A172 (cell line): ENCODE results near the gene FOSB. TPM values are rescaled to one million over a fixed set of nuclear protein-coding genes. Genes with fewer than 3 reads are reported as not detected.

ENCODE experiments used
- DNase-seq: peaks from one replicate; pipeline ENCODE4 v3.0.0-alpha.2; 2015; ENCODE audit warnings: low spot score
- total RNA-seq: library from RNA; depleted of rRNA; stranded (reverse); fragments of >200 nt; shearing (Covaris generic); gene quantifications from 2 replicates; pipeline ENCODE4 v1.2.3, GENCODE V29; 2014

FOSB gene
- total RNA-seq, 1 experiment from 2014 or later: not detected

DNA sequence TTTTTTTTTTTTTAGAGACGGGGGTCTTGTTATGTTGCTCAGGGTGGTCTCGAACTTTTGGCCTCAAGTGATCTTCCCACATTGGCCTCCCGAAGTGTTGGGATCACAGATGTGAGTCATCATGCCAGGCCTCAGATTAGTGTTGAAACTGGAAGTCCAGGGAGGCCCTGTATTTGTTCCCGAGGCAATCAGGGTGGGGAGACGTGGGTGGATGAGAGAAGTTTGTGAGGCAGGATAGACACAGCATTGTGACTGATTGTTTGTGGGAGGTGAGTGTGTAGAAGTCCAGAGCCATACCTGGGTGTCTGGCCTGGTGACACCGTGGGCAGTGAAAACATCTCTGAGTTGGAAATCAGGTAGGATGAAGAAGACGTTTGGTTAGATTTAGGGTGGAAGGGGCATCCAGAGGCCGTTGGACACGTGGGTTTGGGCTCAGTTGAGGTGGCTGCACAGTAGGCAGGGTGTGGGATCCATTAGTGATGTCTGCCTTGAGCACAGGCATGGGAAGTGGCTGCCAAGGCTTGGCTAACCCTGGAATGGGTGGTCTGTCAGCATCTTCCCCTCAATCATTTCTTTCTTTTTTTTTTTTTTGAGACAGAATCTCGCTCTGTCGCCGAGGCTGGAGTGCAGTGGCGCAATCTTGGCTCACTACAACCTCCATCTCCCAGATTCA lies 16.6 kb downstream of the FOSB start:
- DNase-seq: no peak

DNA sequence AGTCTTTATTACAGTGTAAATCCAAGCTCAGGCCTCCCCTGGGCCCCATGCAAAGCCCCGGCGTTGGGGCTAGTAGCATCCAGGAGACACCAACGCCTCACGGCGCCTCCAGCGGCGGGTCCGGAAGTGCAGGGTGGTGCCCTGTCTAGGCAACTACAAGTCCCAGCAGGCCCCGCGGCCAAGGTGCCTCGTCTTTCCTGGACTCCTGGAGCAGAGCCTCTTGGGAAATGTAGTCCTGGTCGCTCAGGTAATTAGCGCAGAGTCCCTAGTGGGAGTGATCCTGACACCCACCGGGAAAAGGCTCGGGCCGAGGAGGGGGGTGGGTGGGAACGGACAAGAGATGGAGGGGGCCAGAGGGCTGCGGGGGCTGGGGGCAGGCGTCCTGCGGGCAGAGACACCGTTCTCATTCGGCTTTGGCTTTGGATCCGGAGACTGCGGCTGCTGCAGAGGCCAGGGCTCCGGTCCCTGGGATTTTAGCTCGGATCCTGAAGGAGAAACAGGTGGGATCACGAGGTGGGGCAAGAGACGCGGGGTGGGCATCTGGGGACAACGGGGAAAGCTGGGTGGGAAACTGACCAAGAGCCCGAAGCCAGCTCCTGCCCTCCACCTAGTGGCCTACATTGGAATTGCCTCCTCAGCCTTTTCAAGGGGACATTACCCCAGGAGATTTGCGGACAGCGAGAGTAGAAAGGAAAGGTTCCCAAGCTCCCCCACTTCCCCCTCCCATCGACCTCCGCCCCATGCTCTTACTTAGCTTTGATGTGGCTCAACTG lies 17.7 kb downstream of the FOSB start:
- DNase-seq: peak; percentile 88

DNA sequence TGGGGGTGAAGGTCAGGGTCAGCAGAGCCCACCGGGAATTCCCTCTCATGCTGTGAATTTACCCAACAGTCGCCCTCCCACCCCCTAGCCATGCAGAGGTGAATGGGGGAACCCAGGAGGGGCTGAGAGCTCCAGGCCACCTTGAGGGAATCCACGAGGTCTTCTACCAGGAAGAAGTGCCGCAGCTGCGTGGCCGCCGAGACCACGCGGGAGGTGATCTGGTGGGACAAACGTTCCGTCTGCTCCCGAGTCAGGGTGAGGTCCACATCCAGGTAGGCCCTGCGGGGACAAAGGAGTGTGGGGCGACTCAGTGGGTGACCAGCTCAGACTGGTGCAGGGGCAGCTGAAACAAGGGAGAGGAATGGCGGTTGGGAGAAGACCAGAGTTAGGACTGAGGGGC lies 20.9 kb downstream of the FOSB start:
- no peak for DNase-seq

DNA sequence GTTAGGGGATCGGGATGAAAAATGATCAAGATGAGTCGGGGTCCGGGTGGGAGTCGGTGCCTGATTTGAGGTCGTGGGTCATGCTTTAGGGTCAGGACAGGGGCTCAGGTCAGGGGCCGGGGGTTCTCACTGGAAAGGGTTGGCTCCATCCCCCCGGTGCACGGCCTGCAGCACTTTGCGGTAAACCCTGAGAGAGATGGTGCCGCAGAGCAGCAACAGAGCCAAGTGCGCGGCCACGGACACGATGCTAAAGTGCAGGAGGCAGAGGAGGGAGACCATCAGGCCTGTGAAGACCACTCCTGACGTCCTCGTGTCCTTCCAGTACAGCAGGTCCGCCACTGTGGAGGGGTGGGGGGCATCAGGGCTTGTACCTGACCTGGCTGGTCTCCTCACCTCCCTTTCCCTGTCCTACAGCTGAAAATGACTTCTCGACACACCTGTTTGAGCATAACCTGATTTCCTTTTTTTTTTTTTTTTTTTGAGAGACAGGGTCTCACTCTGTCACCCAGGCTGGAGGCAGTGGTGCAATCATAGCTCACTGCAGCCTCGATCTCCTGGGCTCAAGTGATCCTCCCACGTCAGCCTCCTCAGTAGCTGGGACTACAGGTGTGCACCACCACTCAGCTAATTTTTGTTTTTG lies 21.5 kb downstream of the FOSB start:
- DNase-seq: no peak

DNA sequence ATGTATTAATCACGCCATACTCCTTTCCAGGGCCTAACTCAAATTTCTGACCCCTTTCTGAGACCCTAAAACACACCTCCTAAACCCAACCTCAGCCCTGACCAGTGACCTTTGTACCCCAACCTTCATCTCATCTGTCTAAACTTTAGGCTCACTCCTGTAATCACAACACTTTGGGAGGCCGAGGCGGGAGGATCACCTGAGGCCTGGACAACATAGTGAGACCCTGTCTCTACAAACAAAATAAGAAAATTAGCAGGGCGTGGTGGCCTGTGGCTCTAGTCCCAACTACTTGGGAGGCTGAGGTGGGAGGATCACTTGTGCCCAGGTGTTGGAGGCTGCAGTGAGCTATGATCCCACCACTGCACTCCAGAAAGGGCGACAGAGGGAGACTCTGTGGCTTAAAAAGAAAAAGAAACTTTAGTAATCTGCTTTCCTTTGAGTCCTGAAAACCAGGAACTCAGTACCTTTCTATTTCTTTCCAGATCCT lies 24.4 kb downstream of the FOSB start:
- no peak for DNase-seq

DNA sequence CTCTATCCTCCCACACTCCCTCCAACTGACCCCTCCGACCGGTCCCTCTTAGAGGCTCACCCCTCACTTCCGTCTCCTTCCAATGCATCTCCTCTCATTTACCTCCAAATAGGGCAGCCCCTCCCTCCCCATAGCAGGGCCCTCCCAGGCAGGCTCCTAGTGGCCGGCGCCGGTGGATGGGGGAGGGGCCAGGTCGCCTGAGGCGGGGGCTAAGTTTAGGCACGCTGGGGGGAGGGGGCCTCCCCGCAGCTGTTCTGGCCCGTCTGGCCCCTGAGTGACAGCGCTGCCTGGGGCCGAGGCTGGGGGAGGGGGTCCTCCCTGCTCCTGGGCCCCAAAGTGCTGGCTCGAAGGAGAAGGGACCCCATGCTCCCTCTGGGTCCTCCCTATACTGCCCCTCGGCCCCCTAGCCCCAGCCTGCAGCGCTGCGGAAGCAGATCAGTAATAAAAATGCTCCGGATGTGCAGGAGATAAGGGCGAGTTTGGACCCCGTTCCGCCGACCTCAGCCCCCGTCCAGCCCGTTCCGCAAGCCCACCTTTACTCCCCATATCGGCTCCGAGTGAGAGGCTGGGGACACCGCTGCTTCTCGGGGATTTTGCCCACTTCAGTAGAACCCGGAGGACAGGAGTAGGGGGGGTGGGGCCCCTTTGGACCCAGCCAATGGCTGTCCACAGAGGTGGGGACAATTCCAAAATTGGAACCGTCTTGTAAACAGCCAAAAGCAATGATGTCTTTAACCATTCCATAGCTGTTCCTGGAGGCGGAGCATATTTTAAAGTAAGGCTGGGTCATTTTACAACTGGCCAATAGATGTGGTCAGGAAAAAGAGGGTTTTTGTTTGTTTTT lies 25.1 kb downstream of the FOSB start:
- no peak for DNase-seq

DNA sequence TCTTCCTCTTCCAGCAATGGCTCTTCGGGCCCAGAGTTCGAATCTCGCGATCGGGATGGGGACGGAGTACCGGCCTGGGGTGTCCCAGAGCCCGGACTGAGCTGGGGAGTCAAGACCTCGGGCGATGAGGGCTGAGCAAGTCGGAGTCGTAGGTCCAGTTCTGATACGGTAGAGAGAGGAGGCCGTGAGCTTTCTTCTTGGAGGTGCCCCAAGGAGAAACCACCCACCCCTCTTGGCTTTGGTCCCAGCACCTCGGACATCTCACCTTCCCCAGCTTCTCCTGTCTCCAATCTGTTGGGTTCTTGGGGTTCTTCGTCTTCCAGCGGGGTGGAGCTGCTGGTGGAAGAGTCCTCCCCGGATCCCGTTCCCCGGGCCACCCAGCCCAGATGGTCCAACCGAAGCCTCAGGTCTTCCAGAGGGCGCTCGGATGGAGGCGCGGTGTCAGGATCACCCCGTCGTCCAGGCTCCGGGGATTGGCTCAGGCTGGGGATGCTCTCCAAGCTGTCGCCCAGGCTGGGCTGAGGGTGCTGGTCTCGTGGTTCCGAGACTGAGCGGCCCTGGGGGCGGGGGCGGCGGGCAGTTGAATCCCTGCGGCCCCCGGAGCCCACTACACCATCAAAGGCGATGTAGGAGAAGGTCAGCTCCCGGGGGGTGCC lies 26.6 kb downstream of the FOSB start:
- no peak for DNase-seq

DNA sequence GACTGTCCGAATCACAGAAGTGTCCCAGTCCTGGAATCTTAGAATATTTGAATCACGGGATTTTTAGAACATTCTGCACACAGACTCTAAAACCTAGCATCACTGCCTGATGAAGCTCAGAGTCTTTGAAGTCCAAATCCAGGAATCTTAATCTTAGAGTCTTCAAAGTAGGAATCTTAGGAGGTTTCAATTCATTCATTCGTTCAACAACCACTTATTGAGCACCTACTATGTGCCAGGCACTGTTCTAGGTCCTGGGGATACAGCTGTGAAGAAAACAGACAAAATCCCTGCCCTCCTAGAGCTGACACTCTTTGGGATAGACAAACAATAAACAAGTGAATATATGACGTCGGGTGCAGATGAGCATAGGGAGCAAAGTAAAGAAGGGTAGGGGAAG lies 27.4 kb downstream of the FOSB start:
- no peak for DNase-seq

DNA sequence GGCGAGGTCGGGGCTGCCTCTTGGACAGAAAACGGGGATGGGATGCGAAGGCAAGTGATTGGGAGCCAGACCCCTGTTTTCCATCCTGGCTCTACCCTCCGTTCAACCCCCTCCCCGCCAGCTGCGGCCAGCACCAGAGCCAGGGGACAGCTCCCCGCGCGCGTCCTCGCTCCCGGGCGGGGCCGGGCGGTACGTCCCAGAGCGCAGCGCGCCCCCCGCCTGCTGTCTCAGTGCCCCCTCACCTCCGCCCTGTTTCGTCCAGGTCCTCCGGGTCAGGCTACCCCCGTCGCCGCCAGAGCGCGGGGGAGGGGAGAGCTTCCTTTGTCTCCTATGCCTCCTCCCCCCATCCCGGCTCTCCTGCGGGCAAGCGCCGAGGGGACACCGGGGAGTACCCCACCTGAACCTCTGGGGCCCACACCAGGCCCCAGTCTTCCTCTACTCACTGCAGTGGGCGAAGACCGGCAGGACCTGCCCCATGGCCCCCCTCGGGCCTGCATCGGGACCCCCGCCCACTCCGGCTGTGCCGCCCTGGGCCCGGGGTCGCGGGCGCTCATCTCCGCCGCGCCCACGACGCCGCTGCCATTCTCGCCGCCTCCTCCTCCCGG lies 28.7 kb downstream of the FOSB start:
- DNase-seq: no peak

DNA sequence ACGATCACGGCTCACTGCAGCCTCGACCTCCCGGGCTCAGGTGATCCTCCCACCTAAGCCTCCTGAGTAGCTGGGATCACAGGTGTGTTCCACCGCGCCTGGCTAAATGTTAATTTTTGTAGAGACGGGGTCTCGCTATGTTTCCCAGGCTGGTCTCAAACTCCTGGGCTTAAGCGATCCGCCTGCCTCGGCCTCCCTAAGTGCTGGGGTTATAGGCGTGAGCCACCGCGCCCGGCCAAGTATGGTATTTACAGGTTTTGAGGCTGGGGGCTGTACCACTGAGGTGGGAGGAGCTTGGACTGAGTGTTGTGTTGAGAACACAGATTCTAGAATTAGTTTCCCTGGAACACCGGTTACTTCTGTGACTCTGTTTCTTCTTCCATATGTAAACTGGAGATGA lies 30.0 kb downstream of the FOSB start:
- no peak for DNase-seq

DNA sequence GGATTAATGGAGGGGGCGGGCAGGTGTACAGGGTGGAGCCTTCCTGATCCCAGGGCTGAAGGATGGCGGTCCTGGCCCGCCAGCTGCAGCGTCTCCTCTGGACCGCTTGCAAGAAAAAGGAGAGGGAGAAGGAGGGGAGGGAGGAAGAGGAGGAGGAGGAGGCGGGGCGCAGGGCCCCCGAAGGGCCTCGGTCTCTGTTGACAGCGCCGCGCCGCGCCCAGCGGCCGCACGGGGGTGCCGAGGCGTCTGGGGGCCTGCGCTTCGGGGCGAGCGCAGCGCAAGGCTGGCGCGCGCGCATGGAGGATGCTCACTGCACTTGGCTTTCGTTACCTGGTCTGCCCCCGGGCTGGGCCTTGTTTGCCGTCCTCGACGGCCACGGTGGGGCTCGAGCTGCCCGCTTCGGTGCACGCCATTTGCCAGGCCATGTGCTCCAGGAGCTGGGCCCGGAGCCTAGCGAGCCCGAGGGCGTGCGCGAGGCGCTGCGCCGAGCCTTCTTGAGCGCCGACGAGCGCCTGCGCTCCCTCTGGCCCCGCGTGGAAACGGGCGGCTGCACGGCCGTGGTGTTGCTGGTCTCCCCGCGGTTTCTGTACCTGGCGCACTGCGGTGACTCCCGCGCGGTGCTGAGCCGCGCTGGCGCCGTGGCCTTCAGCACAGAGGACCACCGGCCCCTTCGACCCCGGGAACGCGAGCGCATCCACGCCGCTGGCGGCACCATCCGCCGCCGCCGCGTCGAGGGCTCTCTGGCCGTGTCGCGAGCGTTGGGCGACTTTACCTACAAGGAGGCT lies 30.8 kb downstream of the FOSB start, which contains the start of gene PPM1N:
Gene PPM1N, plus strand, starts transcription at position 33 of the 785 bp plus-strand sequence. Its CDS starts 30 bp downstream, at position 63.
- no peak for DNase-seq

DNA sequence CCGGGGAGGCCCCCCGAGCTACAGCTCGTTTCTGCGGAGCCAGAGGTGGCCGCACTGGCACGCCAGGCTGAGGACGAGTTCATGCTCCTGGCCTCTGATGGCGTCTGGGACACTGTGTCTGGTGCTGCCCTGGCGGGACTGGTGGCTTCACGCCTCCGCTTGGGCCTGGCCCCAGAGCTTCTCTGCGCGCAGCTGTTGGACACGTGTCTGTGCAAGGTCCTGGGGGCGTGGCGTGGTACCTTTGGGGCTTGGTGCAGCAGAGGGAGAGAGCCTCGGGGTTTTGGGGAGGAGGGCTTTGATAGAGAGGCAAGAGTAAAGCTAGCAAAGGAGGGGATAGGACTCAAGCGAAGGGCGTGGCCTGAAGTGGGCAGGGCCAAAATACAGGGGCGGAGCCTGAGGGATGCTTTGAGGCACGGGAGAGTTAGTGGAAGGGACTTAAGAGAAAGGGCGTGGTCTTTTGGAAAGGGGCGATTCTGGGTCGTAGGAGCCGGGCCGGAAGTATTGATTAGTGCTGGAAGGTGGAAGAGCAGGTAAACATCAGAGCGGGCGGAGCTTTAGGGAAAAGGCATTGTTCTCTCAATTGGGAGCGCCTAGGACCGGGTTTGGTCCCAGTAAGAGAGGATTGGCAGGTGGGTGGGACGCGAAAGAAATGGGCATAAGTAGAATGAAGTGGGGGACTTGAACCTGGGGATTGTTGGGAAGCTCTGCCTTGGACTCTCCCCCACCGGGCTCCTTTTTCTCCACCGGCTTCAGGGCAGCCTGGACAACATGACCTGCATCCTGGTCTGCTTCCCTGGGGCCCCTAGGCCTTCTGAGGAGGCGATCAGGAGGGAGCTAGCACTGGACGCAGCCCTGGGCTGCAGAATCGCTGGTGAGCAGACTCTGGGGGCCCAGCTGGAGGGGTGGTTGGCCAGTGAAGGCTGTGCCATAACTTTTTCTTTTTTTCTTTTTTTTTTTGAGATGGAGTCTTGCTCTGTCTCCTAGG lies 31.7 kb downstream of the FOSB start:
- DNase-seq: no peak

DNA sequence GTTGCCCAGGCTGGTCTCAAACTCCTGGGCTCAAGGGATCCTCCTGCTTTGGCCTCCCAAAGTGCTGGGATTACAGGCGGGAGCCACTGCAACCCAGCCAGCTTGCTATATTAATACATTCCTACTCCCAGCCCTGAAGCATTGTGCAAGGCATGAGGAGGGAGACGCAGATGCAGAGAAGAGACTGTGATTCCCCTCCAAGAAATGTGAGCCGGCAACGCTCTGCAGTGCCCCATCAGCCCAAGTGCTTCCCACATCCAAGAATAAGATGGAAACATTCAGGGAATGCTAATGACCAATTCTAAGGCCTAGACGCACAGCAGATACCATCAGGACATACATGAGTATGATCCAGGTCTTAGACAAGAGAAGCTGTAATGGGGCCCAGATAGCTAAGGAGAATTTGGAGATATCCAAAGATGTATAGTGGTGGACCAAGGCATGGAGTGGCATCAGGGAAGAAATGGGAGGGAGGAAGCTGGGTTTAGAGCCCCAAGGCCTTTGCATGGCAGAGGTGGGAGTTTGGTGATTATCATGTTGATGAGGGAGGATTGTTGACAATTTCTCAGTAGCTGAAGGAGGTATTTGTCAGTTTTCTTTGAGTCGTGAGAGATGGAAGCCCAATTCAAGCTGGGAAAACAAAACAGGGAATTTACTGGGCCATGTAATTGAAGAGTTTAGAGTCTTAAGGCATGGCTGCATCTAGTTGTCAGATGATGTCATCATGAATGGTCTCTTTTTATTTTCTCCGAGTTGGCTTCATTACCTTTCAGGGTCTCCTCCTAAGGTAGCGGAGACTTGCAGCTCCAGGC lies 33.3 kb downstream of the FOSB start:
- no peak for DNase-seq

DNA sequence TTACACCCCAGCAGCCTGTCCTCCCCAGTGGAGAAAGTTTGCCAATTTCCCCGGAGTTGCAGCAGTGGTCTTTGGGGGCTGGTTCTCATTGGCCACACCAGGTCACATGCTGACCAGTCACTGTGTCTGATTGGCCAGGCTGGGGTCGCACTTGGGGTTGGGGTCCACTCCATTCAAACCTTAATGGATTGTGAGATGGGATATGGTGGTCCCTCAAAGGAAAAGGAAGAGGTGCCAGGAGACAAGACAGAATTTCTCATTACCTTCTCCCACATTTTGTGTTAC lies 33.9 kb downstream of the FOSB start:
- no peak for DNase-seq

DNA sequence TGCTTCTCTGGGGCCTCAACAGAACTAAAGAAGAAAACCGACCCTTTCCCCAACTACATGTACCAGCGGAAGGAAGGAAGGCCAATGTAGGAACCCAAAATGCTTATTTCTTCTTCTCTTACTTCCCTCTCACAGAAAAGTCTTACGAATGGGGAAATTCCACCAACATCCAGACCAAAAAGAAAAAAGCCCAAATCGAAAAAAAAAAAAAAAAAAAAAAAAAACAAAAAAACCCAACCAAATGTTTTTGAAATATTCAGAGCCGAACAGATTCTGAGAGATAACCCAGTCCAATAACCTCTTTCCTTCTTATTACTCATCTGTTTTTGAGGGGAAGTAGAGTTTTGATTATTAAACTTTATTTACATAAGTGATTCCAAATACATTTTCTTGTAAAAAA lies 34.3 kb downstream of the FOSB start:
- DNase-seq: no peak

DNA sequence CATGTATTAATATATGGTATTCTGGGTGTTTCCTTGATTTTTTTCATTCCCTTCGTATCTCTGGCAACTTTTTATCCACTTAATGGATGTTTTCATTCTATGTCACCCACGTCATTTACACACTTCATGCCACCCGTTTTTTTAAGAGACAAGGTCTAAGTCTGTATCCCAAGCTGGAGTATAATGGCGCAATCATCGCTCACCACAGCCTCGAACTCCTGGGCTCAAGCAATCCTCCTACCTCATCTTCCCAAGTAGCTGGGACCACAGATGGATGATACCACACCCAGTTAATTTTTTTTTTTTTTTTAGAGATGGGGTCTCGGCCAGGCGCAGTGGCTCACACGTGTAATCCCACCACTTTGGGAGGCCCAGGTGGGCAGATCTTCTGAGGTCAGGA lies 36.1 kb downstream of the FOSB start:
- no peak for DNase-seq

DNA sequence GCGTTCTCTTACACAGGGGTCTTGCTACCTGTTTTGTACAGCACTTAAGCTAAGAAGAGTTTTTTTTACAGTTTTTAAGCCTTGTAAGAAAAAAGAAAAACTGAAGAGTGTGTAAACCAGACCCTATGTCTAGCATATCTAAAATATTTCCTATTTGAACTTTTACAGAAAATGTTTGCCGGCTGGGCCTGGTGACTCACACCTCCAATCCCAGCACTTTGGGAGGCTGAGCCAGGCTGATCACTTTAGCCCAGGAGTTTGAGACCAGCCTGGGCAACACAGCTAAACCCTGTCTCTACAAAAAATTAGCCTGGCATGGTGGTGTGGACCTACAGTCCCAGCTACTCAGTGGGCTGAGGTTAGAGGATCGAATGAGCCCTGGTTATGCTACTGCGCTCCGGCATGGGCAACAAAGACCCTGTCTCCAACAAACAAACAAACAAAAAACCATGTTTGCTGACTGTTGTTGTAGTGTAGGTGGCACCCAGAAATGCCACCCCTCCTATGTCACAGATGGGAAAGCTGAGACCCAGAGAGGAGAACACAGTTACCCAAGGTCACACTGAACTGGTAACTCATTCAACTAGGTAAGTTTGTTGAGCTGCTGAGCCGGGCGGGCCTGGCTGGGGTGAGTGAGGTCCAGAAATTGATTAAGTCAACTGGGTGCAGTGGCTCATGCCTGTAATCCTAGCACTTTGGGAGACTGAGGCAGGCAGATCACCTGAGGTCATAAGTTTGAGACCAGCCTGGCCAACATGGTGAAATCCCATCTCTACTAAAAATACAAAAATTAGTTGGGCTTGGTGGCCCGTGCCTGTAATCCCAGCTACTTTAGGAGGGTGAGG lies 37.6 kb downstream of the FOSB start:
- no peak for DNase-seq

DNA sequence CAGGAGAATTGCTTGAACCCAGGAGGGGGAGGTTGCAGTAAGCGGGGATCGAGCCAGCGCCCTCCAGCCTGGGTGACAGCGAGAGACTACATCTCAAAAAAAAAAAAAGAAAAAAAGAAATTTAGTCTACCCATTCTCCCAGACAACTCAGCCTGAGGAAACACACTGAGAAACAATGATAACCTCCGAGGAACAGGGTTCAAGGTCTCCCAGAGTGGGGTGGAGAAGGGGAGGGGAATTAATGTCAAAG lies 38.1 kb downstream of the FOSB start:
- DNase-seq: no peak
